ENCODE measurements around the gene CACNA1D. TPM values are rescaled to one million over a fixed set of nuclear protein-coding genes. Genes with fewer than 3 reads are reported as not detected.

The CACNA1D gene
- polyA plus RNA-seq, 1 experiment, result 0.15 TPM

DNA sequence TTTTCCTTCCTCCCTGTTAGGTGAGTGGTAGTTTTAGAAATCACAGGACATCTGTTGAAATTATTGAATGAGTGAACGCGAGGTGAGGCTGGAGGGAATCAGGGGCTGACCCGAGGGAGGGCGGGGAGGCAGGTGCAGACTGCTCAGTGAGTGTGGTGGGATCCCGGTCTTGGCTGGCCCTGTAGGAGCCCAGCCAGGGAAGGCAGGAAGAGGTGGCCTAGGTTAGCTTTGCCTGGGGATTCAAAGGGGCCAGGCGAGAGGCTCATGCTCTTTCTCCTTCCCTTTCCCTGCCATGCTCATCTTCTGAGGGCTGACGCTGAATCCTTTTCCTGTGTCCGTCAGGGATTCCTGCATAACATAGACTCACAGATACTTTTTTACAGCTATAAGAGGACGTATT, 15.1 kb downstream of the CACNA1D start:
- no peak for TF ChIP-seq CTCF (IDR thresholded peaks at IDR 0.05; ENCODE audit: insufficient read depth, low read depth, low read length)
- Histone ChIP-seq H3K27me3 (ENCODE audit: control insufficient read depth, insufficient read depth, low read length) (peaks cover 1% of the 10 kb centered on the region; the same call in 1 of the 2 replicates), H3K4me3 (ENCODE audit: low read depth, low read length) (no peak overlapping the region), H3K36me3 (ENCODE audit: control insufficient read depth, insufficient read depth, low read length) (no peaks in the 10 kb centered on the region)
- CTCF ChIA-PET, result no interaction called here
- POLR2A ChIA-PET, result no interaction called here
- DNase-seq (ENCODE audit: low read depth), result no peak

GRCh38 chr3:53510508-53510907, 16.1 kb downstream of the CACNA1D start:
- TF ChIP-seq CTCF (IDR thresholded peaks at IDR 0.05; ENCODE audit: insufficient read depth, low read depth, low read length), result no peak
- DNase-seq (ENCODE audit: low read depth), result no peak
- CTCF ChIA-PET, result no interaction called here
- POLR2A ChIA-PET, result no interaction called here
- Histone ChIP-seq H3K27me3 (ENCODE audit: control insufficient read depth, insufficient read depth, low read length) (peaks cover 1% of the 10 kb centered on the region; the same call in 1 of the 2 replicates), H3K4me3 (ENCODE audit: low read depth, low read length) (no peak overlapping the region), H3K36me3 (ENCODE audit: control insufficient read depth, insufficient read depth, low read length) (no peaks in the 10 kb centered on the region)

DNA sequence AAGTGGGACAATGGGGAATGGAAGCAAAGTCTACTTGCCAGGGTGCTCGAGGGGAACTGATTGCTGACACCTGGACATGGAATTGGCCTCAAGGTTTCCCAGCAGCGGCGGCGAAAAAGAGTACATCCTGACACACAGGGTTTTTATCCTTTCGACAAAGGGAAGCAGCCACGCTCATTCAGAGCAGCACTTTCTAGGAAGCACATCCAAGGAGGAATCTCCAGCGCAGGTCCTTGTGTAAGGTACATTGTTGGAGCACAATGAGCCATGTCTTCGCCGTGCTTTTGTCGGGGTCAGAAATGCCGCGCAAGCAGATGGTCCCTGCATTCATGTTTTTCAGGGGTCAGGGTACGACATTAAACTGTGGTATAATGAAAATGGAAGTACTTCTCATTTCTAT, 16.8 kb downstream of the CACNA1D start:
- Histone ChIP-seq H3K4me3 (ENCODE audit: low read depth, low read length) (no peak overlapping the region), H3K27me3 (ENCODE audit: control insufficient read depth, insufficient read depth, low read length) (peaks cover 1% of the 10 kb centered on the region; the same call in 1 of the 2 replicates), H3K36me3 (ENCODE audit: control insufficient read depth, insufficient read depth, low read length) (no peaks in the 10 kb centered on the region)
- TF ChIP-seq CTCF (IDR thresholded peaks at IDR 0.05; ENCODE audit: insufficient read depth, low read depth, low read length), result no peak
- ChIA-PET CTCF (no interaction called here), POLR2A (no interaction called here)
- DNase-seq (ENCODE audit: low read depth), result no peak

DNA sequence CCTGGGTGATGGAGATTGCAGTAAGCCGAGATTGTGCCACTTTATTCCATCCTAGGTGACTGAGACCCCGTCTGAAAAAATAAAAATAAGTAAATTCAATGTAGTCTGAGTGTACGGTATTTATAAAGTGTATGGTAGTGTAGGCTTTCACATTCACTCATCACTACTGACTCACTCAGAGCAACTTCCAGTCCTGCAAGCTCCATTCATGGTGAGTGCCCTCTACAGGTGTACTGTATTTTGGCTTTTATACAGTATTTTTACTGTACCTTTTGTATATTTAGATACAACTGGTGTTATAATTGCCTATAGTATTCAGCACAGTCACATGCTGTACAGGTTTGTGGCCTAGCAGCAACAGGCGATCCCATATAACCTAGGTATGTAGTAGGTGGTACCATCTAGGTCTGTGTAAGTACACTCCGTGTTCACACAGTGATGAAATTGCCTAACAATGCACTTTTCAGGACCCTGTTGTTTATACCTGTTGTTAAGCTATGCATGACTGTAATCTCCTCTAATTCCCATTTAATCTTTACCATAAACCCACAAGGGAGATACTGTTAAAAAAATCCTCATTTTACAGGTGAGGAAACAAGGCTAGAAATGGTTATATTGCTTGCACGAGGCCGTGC, 19.3 kb downstream of the CACNA1D start:
- CTCF ChIA-PET, result interaction anchor here (0.6 kb wide), 1 partner anchor 10 kb away, joined by 3 read pairs; no protein-coding TSS in a partner anchor
- Histone ChIP-seq H3K4me3 (ENCODE audit: low read depth, low read length) (no peak overlapping the region), H3K27me3 (ENCODE audit: control insufficient read depth, insufficient read depth, low read length) (peaks cover 1% of the 10 kb centered on the region), H3K36me3 (ENCODE audit: control insufficient read depth, insufficient read depth, low read length) (no peaks in the 10 kb centered on the region)
- POLR2A ChIA-PET, result no interaction called here
- TF ChIP-seq CTCF (IDR thresholded peaks at IDR 0.05; ENCODE audit: insufficient read depth, low read depth, low read length), result no peak
- no peak for DNase-seq (ENCODE audit: low read depth)

DNA sequence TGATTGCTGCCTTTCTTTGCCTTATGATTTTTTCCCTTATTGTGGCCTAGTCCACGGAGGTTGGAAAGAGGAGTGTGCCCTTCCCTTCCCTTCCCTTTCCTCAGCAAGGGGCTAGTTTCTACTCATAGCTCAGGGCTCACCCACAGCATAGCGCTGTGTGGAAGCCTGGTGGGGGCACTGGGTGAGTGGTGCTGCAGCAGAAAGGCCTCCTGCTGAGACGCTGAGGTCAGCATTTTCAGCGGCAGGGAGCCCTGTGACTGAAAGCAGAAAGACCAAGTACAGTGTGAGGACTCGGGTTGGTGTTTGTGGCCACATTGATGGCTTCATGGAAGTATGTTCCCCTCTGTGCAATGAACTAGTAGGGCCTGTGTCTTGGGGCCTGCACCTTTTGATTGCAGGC, 21.9 kb downstream of the CACNA1D start:
- no peak for TF ChIP-seq CTCF (IDR thresholded peaks at IDR 0.05; ENCODE audit: insufficient read depth, low read depth, low read length)
- H3K4me3 ChIP-seq (ENCODE audit: low read depth, low read length), result no peak overlapping the region
- POLR2A ChIA-PET, result no interaction called here
- no peak for DNase-seq (ENCODE audit: low read depth)
- H3K27me3 ChIP-seq (ENCODE audit: control insufficient read depth, insufficient read depth, low read length), result no peaks in the 10 kb centered on the region; the same call in 1 of the 2 replicates
- CTCF ChIA-PET, result no interaction called here
- H3K36me3 ChIP-seq (ENCODE audit: control insufficient read depth, insufficient read depth, low read length), result no peaks in the 10 kb centered on the region
